GM19438 (cell line): ENCODE results near the gene SLC41A3.
"Not testable (repeated sequence)": the region's sequence is repeated elsewhere in the genome, so short reads cannot be mapped to it uniquely, and the experiment has no call there.

Experiments used
- ATAC-seq: cut with Tn5 transposase; IDR thresholded peaks from one replicate; pipeline ENCODE4 v1.9.1; 2021; ENCODE audit warnings: low read depth; ENCODE audit not compliant: unreplicated experiment

The SLC41A3 gene

DNA sequence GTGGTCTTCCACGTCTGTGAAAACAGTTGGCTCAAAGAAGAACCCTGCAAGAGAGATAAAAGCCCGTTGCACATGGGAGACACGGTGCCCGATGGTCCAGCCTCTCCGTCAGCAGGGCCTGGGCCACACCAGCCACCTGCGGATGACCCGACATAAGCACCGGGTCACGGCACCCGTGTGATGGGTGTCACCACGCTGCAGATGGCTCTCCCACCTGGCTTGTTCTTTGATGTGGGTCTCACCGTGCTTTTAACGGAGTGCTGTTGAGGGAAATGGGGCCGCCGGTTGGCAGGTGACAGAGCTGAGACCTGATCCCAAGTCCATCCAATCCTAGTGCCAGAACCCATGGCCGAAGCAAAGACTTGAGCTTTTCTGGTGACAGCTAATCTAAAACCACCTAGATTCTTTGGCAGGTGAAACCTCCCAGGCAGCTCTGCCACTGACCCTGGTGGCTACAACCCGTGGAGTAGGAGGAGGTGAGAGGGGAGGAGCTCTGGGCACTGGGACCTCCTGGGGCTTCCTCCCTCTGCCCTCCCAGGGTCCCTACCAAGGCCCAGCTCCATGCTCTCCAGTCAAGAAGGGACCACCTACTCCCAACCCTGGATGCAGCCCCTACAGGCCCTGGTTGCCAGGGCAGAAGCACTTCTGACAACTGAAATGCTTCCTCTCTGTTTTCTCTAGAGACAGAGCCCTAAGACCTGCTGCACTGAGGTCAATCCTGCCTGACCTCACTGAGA is 23.4 kb upstream of the SLC41A3 start:
- no peak for ATAC-seq

DNA sequence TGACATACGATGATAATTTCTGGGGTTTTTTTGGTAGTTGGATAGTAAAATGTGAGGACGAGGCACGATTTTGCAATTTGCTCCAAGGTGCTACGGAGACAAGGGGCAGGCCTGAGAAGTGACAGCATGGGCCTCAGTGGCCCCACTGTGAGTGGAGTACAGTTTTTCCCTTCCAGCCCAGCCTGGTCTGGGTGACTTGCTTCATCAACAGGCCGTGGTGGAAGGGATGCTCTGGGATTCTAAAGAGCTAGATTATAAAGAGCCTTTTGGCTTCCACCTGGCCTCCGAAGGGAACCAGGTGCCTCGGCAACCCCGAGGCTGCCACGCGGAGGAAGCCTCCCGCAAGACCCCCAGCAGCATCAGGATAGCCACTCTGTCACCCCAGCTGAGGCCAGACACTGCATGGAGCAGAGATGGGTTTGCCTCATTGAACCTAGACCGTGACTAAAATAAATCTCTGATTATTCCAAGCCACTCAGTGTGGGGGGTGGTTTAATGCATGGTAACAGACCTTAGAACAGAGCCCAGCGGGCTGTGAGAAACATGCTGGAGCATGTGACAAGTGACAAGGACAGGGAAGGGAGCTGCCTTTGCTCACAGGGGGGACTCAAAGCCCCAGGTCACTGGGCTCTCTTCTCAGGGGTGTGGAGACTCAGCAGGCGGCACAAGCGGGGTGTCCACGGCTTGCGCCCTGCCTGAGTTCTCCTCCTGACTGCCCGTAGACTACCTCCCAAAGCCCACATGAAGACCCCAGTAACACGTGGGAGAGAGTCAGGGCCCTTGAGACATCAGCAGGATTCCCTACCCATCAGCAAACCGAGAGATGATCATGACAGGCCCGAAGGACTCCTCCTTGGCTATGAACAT is 22.6 kb upstream of the SLC41A3 start:
- no peak for ATAC-seq

DNA sequence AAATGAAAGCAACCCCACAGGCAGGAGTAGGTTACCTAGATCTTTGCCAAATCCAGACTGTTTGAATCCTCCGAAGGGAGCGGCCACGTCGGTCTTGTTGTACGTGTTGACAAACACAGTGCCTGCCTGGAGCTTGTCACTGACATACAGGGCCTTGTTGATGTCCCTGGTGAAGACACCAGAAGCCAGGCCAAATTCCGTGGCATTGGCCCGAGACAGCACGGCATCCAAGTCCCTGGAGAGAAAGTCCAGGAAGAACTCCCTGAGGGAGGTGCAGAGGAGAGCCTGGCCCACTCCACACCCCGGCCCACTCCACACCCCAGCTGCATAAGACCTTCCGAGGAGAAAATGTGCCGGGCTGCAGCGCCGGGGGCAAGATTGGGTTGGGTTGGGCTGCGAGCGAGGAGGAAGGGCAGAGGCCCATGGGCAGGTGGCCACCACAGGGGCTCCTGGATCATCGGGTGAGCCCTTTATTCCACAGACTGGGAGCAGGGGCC is 21.8 kb upstream of the SLC41A3 start:
- no peak for ATAC-seq

DNA sequence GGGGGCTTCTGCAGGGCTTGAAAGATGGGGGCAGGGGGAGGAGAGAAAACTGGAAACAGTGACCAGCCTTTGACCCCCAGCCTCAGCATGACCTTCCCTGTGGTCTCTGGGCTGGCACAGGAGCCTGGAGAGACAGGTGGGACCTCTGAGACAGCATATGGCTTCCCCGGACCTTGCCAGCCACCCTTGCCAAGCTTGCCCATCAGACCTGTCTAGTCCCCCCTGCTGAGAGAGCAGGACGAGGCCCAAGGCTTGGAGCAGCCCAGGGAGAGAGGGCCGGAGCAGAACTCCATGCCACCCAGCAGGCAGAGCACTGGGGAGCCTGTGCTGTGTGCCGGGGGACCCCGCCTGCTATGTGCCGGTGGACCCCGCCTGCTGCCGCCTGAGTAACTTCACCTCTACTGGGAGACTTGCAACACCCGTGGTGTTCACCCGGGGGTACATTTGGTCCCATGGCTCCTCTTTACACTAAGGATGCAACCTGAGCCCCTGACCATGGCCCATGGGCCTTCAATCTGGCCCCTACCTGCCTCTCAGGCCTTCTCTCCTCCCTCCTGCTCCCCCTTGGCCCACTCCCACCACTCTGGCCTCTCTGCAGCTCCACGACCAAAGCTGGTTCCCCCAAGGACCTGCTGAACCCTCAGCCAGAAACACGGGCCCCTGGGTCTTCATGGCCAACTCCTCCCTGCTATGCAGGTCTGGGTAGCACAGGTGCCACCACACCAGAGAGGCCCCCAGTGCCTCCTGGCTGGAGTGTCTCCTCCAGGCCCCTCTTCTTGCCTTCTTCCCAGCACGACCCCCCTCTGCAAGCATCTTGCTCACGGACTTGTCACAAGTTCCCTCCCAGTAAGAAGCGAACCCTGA is 21.1 kb upstream of the SLC41A3 start:
- ATAC-seq: no peak

GRCh38 chr3:126104028-126104635 is 20.2 kb upstream of the SLC41A3 start:
- no peak for ATAC-seq

DNA sequence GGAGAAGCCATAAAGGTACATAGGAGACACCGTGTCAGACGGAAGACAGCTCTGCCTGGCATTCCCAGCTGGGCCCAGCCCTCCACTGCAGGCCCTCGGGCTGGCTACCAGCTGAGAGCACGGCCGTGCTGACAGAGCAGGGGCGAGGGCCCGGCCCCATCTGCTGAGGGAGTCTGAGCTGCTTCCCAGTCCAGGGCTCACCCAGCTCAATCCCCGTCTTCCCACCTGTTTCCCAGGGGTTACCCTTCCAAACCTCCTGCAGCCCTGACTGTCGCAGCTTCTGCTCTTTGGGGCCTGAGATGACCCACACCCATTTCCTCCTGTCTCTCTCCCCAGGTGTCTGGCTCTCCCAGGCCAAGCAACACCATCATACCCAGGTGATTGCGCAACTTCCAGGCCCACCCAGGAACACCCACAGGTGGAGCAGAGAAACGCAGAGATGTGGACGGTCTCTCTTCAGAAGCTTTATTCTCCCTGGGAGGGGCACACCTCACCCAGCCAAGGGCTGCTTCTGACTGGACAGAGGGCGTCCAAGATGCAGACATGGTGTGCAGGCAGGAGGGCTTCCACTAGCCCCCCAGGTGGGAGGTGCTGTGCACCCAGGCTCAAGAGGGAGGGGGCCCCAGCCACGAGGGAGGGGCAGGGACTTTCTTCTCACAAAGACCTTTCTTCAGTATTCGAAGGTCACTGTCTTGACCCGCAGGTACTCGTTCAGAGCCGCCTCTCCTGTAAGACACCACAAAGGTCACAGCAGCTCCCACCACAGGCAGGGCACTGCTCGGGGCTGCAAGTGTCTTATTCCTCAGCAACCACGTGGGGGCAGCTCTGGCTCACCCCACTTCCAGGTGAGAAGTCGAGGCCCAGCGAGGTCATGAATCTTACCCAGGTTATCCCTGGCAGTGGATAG is 19.4 kb upstream of the SLC41A3 start:
- ATAC-seq: no peak

DNA sequence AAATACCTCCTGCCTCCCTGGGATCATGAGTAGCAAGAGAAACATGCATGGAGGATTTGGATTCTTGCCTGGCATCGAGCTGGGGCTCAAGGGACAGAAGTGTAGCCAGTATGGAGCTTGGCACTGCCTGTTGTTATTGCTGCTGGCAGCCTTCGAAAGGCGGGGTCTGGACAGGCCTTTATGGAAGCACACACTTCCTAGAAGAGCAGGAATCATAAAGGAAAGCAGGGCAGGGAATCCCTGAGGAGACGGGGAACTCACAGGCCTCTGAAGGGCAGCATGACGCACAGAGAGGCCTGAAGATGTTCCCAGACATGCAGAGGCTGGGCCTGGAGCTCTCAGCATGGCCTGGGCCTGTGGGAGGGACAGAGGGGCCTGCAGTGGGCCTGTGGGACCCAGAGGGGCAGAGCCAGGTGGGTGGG is 18.6 kb upstream of the SLC41A3 start:
- ATAC-seq: no peak

GRCh38 chr3:126102011-126102410 is 18.1 kb upstream of the SLC41A3 start:
- ATAC-seq: no peak

GRCh38 chr3:126101521-126101982 is 17.6 kb upstream of the SLC41A3 start:
- ATAC-seq: no peak

- no peak for ATAC-seq
Observed at GRCh38 chr3:126100634-126101301, 16.8 kb upstream of the SLC41A3 start.

GRCh38 chr3:126100269-126100633 is 16.3 kb upstream of the SLC41A3 start:
- ATAC-seq: no peak

DNA sequence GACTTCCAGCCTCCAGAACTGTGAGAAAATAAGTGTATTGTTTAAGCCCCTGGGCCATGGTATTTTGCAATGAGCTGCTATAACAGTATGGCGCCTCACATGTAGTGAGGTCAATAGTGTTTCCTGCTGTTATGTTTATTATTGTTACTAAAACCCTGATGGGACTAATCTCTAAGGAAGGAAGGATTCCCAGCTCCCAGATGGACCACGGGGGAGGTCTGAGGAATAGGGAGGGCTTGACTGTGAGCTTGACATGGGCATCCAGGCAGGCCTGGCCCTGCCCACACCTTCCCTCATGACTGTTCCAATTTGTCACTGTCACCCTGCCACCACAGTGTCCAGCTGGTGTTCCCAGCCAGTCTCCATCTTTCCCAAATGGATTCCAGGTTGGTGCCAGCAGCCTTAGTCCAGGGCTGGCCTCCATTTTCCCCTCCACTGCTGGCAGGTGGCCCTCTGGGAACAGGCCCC is 14.5 kb upstream of the SLC41A3 start:
- no peak for ATAC-seq

DNA sequence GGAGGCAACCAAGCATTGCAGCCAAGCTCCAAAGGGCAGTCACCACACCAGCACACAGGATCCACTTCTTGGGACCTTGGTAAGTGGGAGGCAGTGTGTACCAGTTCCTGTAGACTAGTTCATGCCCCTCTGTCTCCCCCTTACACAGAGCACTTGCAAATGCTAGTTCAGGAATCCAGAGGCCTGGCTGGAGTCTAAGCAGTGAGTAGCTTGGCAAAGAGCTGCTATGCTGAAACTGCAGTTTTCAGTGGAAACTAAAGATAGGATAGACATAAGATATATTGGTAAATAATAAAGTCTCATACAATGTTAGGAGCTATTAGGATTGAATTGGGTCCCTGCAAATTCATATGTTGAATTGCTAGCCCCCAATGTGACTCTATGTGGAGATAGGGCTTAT is 13.9 kb upstream of the SLC41A3 start:
- no peak for ATAC-seq

GRCh38 chr3:126096274-126096673 is 12.3 kb upstream of the SLC41A3 start:
- not testable (repeated sequence) for ATAC-seq

DNA sequence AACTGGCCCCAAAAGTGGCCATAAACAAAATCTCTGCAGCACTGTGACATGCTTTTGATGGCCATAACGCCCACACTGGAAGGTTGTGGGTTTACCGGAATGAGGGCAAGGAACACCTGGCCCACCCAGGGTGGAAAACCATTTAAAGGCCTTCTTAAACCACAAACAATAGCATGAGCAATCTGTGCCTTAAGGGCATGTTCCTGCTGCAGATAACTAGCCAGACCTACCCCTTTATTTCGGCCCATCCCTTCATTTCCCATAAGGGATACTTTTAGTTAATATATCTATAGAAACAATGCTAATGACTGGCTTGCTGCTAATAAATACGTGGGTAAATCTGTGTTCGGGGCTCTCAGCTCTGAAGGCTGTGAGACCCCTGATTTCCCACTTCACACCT is 8.2 kb upstream of the SLC41A3 start:
- not testable (repeated sequence) for ATAC-seq

- no peak for ATAC-seq
Observed at GRCh38 chr3:126087552-126088175, 3.7 kb upstream of the SLC41A3 start.

DNA sequence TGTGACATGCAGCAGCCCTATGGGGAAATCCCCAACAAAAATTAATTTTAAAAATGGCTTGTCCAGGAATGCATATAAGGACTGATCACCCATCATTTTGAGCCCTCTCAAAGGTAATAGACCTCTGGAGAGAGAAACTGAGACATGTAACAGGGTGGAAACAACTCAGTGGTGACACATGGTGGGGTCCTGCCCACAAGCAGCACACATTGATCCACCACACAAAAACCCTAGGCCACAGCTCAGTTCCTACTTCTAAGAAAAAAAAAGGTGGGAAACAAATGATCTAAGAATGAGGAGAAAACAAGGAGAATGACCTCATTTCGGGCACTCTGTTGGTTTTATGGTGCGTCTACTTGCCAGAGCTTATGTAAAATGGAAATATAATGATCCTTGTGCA is 1.9 kb upstream of the SLC41A3 start:
- no peak for ATAC-seq

- ATAC-seq: no peak
Observed at GRCh38 chr3:126085276-126085675, 1.4 kb upstream of the SLC41A3 start.
